Measurements from ENCODE around the gene CENPP. TPM values are rescaled to one million over a fixed set of nuclear protein-coding genes. Genes with fewer than 3 reads are reported as not detected.

The CENPP gene
- total RNA-seq, 1 donor from 2014 or later: 9.1 TPM

- intact Hi-C loops (cut with DNase I): no loop called here
- DNase-seq (ENCODE audit: low spot score): no peak
- ATAC-seq: peak; percentile 1
Measured at GRCh38 chr9:92669527-92669889, 343.8 kb downstream of the CENPP start.

Small RNA genes lying within 50 kb of the gene (microRNA-seq; reads per million reads assigned to microRNA genes)
- gene MIR3651: 4.3 reads per million, percentile 9 among the genes with 10 or more reads in this experiment
- not detected for gene MIR4670

Other genes starting within 250 kb of the CENPP start
- 66.4 TPM for gene SPTLC1, start 210.5 kb upstream of the CENPP start, total RNA-seq
- gene IARS1, start 32.3 kb upstream of the CENPP start, total RNA-seq: 69.5 TPM
- gene NOL8, start 603 bp upstream of the CENPP start, total RNA-seq: 53.0 TPM
- gene OGN, start 78.6 kb downstream of the CENPP start, total RNA-seq: 71.7 TPM
- 35.7 TPM for gene OMD, start 98.5 kb downstream of the CENPP start, total RNA-seq
- 14.4 TPM for gene ASPN, start 156.6 kb downstream of the CENPP start, total RNA-seq
- 62.0 TPM for gene ECM2, start 210.0 kb downstream of the CENPP start, total RNA-seq